Colonic mucosa (tissue), 4 donors: ENCODE measurements around the gene MAN1A2. TPM values are rescaled to one million over a fixed set of nuclear protein-coding genes. Genes with fewer than 3 reads are reported as not detected.

Experiments used
- DNase-seq: peaks from one replicate; pipeline ENCODE4 v3.0.0-alpha.2; 2020
- H3K27ac ChIP-seq: fragments of 200-600 bp; one replicate; pipeline ENCODE4 v1.8.0; 2021
- H3K27me3 ChIP-seq: fragments of 200-600 bp; one replicate; pipeline ENCODE4 v1.8.0; 2021
- H3K36me3 ChIP-seq: fragments of 200-600 bp; one replicate; pipeline ENCODE4 v1.8.0; 2021
- H3K4me1 ChIP-seq: fragments of 200-600 bp; one replicate; pipeline ENCODE4 v1.8.0; 2021; ENCODE audit warnings: mild to moderate bottlenecking
- H3K4me3 ChIP-seq: fragments of 200-600 bp; one replicate; pipeline ENCODE4 v1.8.0; 2021
- H3K9ac ChIP-seq, 2 donors: one replicate each; pipeline ENCODE4 v1.7.0; 2013; ENCODE audit warnings: control low read depth in 2 of 2, low read depth in 2 of 2, low read length in 2 of 2
- H3K9me3 ChIP-seq: fragments of 200-600 bp; one replicate; pipeline ENCODE4 v1.8.0; 2021
- CTCF ChIP-seq: fragments of 200-600 bp; IDR thresholded peaks from one replicate; pipeline ENCODE4 v1.8.0; 2022; ENCODE audit warnings: antibody characterized with exemption, mild to moderate bottlenecking
- intact Hi-C: fragments of 100-400 bp; cut with DNase I; formaldehyde crosslinking; loops from one replicate; pipeline ENCODE4 v1.14.1; 2022
- total RNA-seq, 2 donors: library from RNA; stranded (reverse); fragmentation: NEBNext Ultra II Directional in 1 of 2; extraction: Animal tissue kit (Norgen Biotek cat#: 25700) in 1 of 2; gene quantifications; one replicate each; pipeline ENCODE4 v1.2.1, GENCODE V29; 2021
- donor health status: healthy.
- donor health status: DM: no; HTN: no; CAD: no.
- donor health status: DM: no; HTN: no; CAD: no.

MAN1A2 gene
- total RNA-seq, 2 donors from 2014 or later = 27.9 to 35.7 TPM

GRCh38 chr1:117389284-117389683 is 22.0 kb downstream of the MAN1A2 start:
- H3K4me1 ChIP-seq = no peaks in the 10 kb centered on the region
- H3K9ac ChIP-seq = no peak overlapping the region
- no peaks in the 10 kb centered on the region for H3K9me3 ChIP-seq
- TF ChIP-seq CTCF = no peak
- intact Hi-C loops = no loop called here
- H3K36me3 ChIP-seq = no peaks in the 10 kb centered on the region
- H3K27ac ChIP-seq = no peak overlapping the region
- H3K27me3 ChIP-seq = no peaks in the 10 kb centered on the region
- DNase-seq = no peak
- H3K4me3 ChIP-seq = no peak overlapping the region

GRCh38 chr1:117389779-117390178 is 22.5 kb downstream of the MAN1A2 start:
- intact Hi-C loops = loop anchor here (10.0 kb wide), 1 partner anchor 75 kb away; no protein-coding TSS in a partner anchor
- no peaks in the 10 kb centered on the region for H3K27me3 ChIP-seq
- no peak for DNase-seq

GRCh38 chr1:117392771-117393170 is 25.5 kb downstream of the MAN1A2 start:
- no peaks in the 10 kb centered on the region for H3K36me3 ChIP-seq
- H3K4me3 ChIP-seq = no peak overlapping the region
- DNase-seq = no peak
- no peaks in the 10 kb centered on the region for H3K27me3 ChIP-seq
- H3K9me3 ChIP-seq = no peaks in the 10 kb centered on the region
- no peak for TF ChIP-seq CTCF
- no peaks in the 10 kb centered on the region for H3K4me1 ChIP-seq
- no peak overlapping the region for H3K9ac ChIP-seq
- intact Hi-C loops = loop anchor here (10.0 kb wide), 1 partner anchor 72 kb away; no protein-coding TSS in a partner anchor
- no peak overlapping the region for H3K27ac ChIP-seq

More at GRCh38 chr1:117389779-117390178, 22.5 kb downstream of the MAN1A2 start:
- Histone ChIP-seq H3K4me1 (no peaks in the 10 kb centered on the region), H3K9ac (no peak overlapping the region), H3K4me3 (no peak overlapping the region), H3K36me3 (no peaks in the 10 kb centered on the region), H3K9me3 (no peaks in the 10 kb centered on the region), H3K27ac (no peak overlapping the region)
- no peak for TF ChIP-seq CTCF

- Histone ChIP-seq H3K9me3 (no peaks in the 10 kb centered on the region), H3K9ac (no peak overlapping the region), H3K36me3 (no peaks in the 10 kb centered on the region), H3K27me3 (no peaks in the 10 kb centered on the region), H3K27ac (no peak overlapping the region), H3K4me3 (no peak overlapping the region), H3K4me1 (no peaks in the 10 kb centered on the region)
- intact Hi-C loops = loop anchor here (10.0 kb wide), 1 partner anchor 69 kb away; no protein-coding TSS in a partner anchor
- no peak for TF ChIP-seq CTCF
- DNase-seq = no peak
These were observed 28.8 kb downstream of the MAN1A2 start for GRCh38 chr1:117396074-117396473.

- no peak overlapping the region for H3K4me3 ChIP-seq
- no peak for TF ChIP-seq CTCF
- no peaks in the 10 kb centered on the region for H3K27me3 ChIP-seq
- H3K36me3 ChIP-seq = no peaks in the 10 kb centered on the region
- no peak for DNase-seq
- no peak overlapping the region for H3K27ac ChIP-seq
- intact Hi-C loops = loop anchor here (10.0 kb wide), 1 partner anchor 68 kb away; no protein-coding TSS in a partner anchor
- H3K9me3 ChIP-seq = no peaks in the 10 kb centered on the region
- no peaks in the 10 kb centered on the region for H3K4me1 ChIP-seq
- H3K9ac ChIP-seq = no peak overlapping the region
These were observed 29.4 kb downstream of the MAN1A2 start for GRCh38 chr1:117396636-117397035.
